Measurements from ENCODE around the gene CD7.

GRCh38 chr17:82319619-82320062, 2.2 kb upstream of the CD7 start:
- TF ChIP-seq CTCF (IDR thresholded peaks at IDR 0.05) (no peak), EP300 (IDR thresholded peaks at IDR 0.05; ENCODE audit: borderline replicate concordance in 1 of 2, low read depth in 1 of 2, low read length in 1 of 2) (no peak), TCF12 (IDR thresholded peaks at IDR 0.05) (no peak), POLR2AphosphoS5 (IDR thresholded peaks at IDR 0.05; ENCODE audit: low read depth, low read length) (no peak), EZH2phosphoT487 (IDR thresholded peaks at IDR 0.05; ENCODE audit: borderline replicate concordance, low read depth) (no peak), YY1 (IDR thresholded peaks at IDR 0.05; ENCODE audit: low read depth) (no peak), FOXM1 (IDR thresholded peaks at IDR 0.05; ENCODE audit: low read depth) (no peak)
- TF ChIP-seq, protein P1, sequence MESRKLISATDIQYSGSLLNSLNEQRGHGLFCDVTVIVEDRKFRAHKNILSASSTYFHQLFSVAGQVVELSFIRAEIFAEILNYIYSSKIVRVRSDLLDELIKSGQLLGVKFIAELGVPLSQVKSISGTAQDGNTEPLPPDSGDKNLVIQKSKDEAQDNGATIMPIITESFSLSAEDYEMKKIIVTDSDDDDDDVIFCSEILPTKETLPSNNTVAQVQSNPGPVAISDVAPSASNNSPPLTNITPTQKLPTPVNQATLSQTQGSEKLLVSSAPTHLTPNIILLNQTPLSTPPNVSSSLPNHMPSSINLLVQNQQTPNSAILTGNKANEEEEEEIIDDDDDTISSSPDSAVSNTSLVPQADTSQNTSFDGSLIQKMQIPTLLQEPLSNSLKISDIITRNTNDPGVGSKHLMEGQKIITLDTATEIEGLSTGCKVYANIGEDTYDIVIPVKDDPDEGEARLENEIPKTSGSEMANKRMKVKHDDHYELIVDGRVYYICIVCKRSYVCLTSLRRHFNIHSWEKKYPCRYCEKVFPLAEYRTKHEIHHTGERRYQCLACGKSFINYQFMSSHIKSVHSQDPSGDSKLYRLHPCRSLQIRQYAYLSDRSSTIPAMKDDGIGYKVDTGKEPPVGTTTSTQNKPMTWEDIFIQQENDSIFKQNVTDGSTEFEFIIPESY (IDR thresholded peaks at IDR 0.05; ENCODE audit: borderline replicate concordance, low read depth), result no peak

Measured in SK-N-SH (cell line).